ENCODE results near the gene ESR1. TPM values are rescaled to one million over a fixed set of nuclear protein-coding genes. Genes with fewer than 3 reads are reported as not detected.

ESR1 gene
- total and polyA plus RNA-seq, 9 of the 15 experiments (the other 6 are each of a cell fraction or from before 2014, with no cell fraction given): 0.03 to 0.27 (median 0.08) TPM; not detected in 1

- FAIRE-seq: no peak
- no peak overlapping the region for H2AFZ ChIP-seq (ENCODE audit: low read depth, low read length)
- no TSS peak for BruUV-seq (replicated peaks)
- POLR2A ChIA-PET: no interaction called here
- H3K36me3 ChIP-seq (ENCODE audit: control insufficient read depth, insufficient read depth, low read length): no peaks in the 10 kb centered on the region
- no peaks in the 10 kb centered on the region for H3K27me3 ChIP-seq (ENCODE audit: control insufficient read depth in 2 of 2, insufficient read depth in 2 of 2, low read length in 2 of 2)
- CTCF ChIA-PET (ENCODE audit: low intra/inter-chr PET ratio): no interaction called here
- no peak overlapping the region for H3K27ac ChIP-seq (ENCODE audit: extremely low read depth, low read depth, low read length)
- H3K9me3 ChIP-seq (replicated peaks; ENCODE audit: control insufficient read depth, insufficient read depth, low read depth, low read length): no peaks in the 10 kb centered on the region
- no peak overlapping the region for H3K4me3 ChIP-seq
- 0 out of 2 replicates have a peak, but pooled peaks cover 3% of the 10 kb centered on the region for H4K20me1 ChIP-seq (replicated peaks; ENCODE audit: control insufficient read depth, insufficient read depth, low read length)
- H3K9me1 ChIP-seq (ENCODE audit: control insufficient read depth, insufficient read depth, low read length): no peaks in the 10 kb centered on the region
- DNase-seq (ENCODE audit: extremely low read depth in 1 of 4, low spot score in 3 of 4): no peak
- H3K79me2 ChIP-seq (ENCODE audit: control insufficient read depth, insufficient read depth, low read length): no peaks in the 10 kb centered on the region
- no peaks in the 10 kb centered on the region for H3K4me1 ChIP-seq (replicated peaks in 1 of 2; ENCODE audit: control insufficient read depth in 2 of 2, insufficient read depth in 2 of 2, low read length in 2 of 2)
- ATAC-seq: no peak
- H3K4me2 ChIP-seq (ENCODE audit: insufficient read depth, low read length): no peak overlapping the region
- in situ Hi-C loops (cut with MboI): no loop called here
- H3K9ac ChIP-seq (ENCODE audit: insufficient read depth in 1 of 2, low read depth in 2 of 2, low read length in 2 of 2): no peak overlapping the region
- intact Hi-C loops (cut with micrococcal nuclease): no loop called here
- TF ChIP-seq KDM5B (IDR thresholded peaks at IDR 0.05; ENCODE audit: insufficient replicate concordance, low read depth, low read length) (no peak), ZBTB33 (CRISPR knock-in tag; IDR thresholded peaks at IDR 0.05) (no peak), ZNF134 (CRISPR knock-in tag; conservative IDR thresholded peaks at IDR 0.05) (no peak), CBX8 (IDR thresholded peaks at IDR 0.05; ENCODE audit: borderline replicate concordance, extremely low read depth, low read depth, low read length, poor library complexity, severe bottlenecking) (no peak), ETV6 (IDR thresholded peaks at IDR 0.05; ENCODE audit: borderline replicate concordance in 1 of 2, low read depth in 2 of 2, low read length in 1 of 2) (no peak), ETV6 (CRISPR knock-in tag; IDR thresholded peaks at IDR 0.05; ENCODE audit: borderline replicate concordance) (no peak), TRIM24 (IDR thresholded peaks at IDR 0.05) (no peak), ZC3H11A (IDR thresholded peaks at IDR 0.05; ENCODE audit: low read depth, low read length) (no peak), ZNF511 (CRISPR knock-in tag; IDR thresholded peaks at IDR 0.05) (no peak), MXI1 (IDR thresholded peaks at IDR 0.05; ENCODE audit: low read depth, low read length) (no peak)
- 2% methylated on average over 4 of the region's 4 CpGs for WGBS (ENCODE audit: insufficient coverage, low coverage, missing lambda C conversion rate)
Measured at GRCh38 chr6:152176268-152176667, 368.8 kb downstream of the ESR1 start.
